B cell (primary cell): ENCODE measurements around the gene ST8SIA2.

Experiments used
- CTCF ChIP-seq: fragments of 200-600 bp; IDR thresholded peaks from one replicate; pipeline ENCODE4 v1.8.0; 2022; ENCODE audit warnings: antibody characterized with exemption, mild to moderate bottlenecking
- EZH2 ChIP-seq: IDR thresholded peaks from 2 replicates; pipeline ENCODE4 v1.6.1; 2012; ENCODE audit warnings: borderline replicate concordance, low read depth, mild to moderate bottlenecking, moderate library complexity, low read length; ENCODE audit not compliant: insufficient read depth, poor library complexity, severe bottlenecking

- TF ChIP-seq CTCF (no peak), EZH2 (no peak)
Measured at GRCh38 chr15:92409521-92409920, 15.8 kb downstream of the ST8SIA2 start.
